ENCODE data around the gene ZBTB17.
A peak's percentile ranks its signal among the peaks of the same experiment; 100 is the strongest.

ZBTB17 gene

DNA sequence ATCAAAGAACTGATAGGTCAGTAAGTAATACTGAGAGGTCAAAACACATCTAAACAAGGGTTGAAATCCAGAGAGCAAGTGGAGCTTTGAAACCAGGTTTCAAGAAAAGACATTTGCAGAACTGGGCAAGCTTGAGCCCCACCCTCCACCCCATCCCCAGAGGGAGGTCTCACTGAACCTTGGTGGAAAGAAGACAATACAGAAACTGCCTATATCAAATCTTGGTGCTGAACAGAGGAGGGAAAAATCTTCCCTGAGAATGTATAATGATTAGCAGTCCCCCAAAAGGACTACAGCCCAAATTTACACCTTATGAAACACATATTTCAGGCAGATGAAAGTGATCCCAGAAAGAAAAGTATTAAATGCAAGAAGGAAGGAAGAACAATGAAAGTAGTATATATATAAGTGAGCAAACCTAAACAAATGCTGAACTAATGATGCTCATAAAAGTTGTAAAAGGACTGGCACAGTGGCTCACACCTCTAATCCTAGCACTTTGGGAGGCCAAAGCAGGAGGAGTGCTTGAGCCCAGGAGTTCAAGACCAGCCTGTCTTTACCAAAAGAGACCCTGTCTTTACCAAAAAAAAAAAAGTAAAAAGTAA is 12.4 kb downstream of the ZBTB17 start:
- H3K36me3 ChIP-seq (ENCODE audit: insufficient read depth, insufficient read length, low read length), result peaks cover 11% of the 10 kb centered on the region
- no peaks in the 10 kb centered on the region for H3K27me3 ChIP-seq (ENCODE audit: insufficient read depth, insufficient read length)
- no peak for DNase-seq (ENCODE audit: low read depth, low spot score)
- no peaks in the 10 kb centered on the region for H3K9me3 ChIP-seq (ENCODE audit: insufficient read depth, low read length)
- H3K4me3 ChIP-seq (ENCODE audit: insufficient read length, low read depth), result no peak overlapping the region
- H3K9ac ChIP-seq (ENCODE audit: insufficient read length, low read depth), result no peak overlapping the region
- peaks cover 7% of the 10 kb centered on the region for H3K4me1 ChIP-seq (ENCODE audit: insufficient read depth, insufficient read length)
- no peak for TF ChIP-seq ZNF274 (IDR thresholded peaks at IDR 0.05; ENCODE audit: low read depth, low read length)
- no peak for TF ChIP-seq YY1 (IDR thresholded peaks at IDR 0.05; ENCODE audit: insufficient read depth, insufficient read length)
- TF ChIP-seq SUZ12 (IDR thresholded peaks at IDR 0.05; ENCODE audit: extremely low read depth, insufficient read depth, insufficient read length), result no peak

GRCh38 chr1:15962671-15963362 is 13.1 kb downstream of the ZBTB17 start:
- Histone ChIP-seq H3K9me3 (ENCODE audit: insufficient read depth, low read length) (no peaks in the 10 kb centered on the region), H3K4me1 (ENCODE audit: insufficient read depth, insufficient read length) (peaks cover 8% of the 10 kb centered on the region), H3K4me3 (ENCODE audit: insufficient read length, low read depth) (no peak overlapping the region), H3K36me3 (ENCODE audit: insufficient read depth, insufficient read length, low read length) (peaks cover 6% of the 10 kb centered on the region), H3K9ac (ENCODE audit: insufficient read length, low read depth) (no peak overlapping the region), H3K27me3 (ENCODE audit: insufficient read depth, insufficient read length) (no peaks in the 10 kb centered on the region)
- no peak for DNase-seq (ENCODE audit: low read depth, low spot score)
- TF ChIP-seq ZNF274 (IDR thresholded peaks at IDR 0.05; ENCODE audit: low read depth, low read length), result no peak
- no peak for TF ChIP-seq SUZ12 (IDR thresholded peaks at IDR 0.05; ENCODE audit: extremely low read depth, insufficient read depth, insufficient read length)
- TF ChIP-seq YY1 (IDR thresholded peaks at IDR 0.05; ENCODE audit: insufficient read depth, insufficient read length), result no peak

DNA sequence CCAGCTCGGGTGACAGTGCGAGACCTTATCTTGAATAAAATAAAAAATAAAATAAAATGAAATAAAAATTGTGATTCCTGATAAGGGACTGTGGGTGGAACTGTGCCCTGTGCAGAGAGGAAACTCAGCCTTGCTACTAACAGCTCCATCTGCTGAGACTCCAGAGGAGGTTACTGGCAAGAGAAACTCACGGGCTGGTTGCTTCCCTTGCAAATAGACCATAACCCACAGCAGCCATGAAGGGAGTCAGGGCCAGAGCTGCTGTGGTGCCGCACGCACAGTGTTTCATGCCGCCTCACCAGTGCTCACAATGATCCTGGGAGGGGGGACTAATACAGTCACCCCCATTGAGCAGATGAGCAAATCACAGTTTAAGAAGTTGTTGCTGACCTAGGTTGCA is 13.7 kb downstream of the ZBTB17 start:
- peaks cover 8% of the 10 kb centered on the region for H3K4me1 ChIP-seq (ENCODE audit: insufficient read depth, insufficient read length)
- peak overlapping the region; percentile 17 for H3K9ac ChIP-seq (ENCODE audit: insufficient read length, low read depth)
- peaks cover 8% of the 10 kb centered on the region for H3K36me3 ChIP-seq (ENCODE audit: insufficient read depth, insufficient read length, low read length)
- DNase-seq (ENCODE audit: low read depth, low spot score), result no peak
- no peak for TF ChIP-seq SUZ12 (IDR thresholded peaks at IDR 0.05; ENCODE audit: extremely low read depth, insufficient read depth, insufficient read length)
- TF ChIP-seq YY1 (IDR thresholded peaks at IDR 0.05; ENCODE audit: insufficient read depth, insufficient read length), result no peak
- TF ChIP-seq ZNF274 (IDR thresholded peaks at IDR 0.05; ENCODE audit: low read depth, low read length), result no peak
- H3K4me3 ChIP-seq (ENCODE audit: insufficient read length, low read depth), result no peak overlapping the region
- no peaks in the 10 kb centered on the region for H3K9me3 ChIP-seq (ENCODE audit: insufficient read depth, low read length)
- no peaks in the 10 kb centered on the region for H3K27me3 ChIP-seq (ENCODE audit: insufficient read depth, insufficient read length)

DNA sequence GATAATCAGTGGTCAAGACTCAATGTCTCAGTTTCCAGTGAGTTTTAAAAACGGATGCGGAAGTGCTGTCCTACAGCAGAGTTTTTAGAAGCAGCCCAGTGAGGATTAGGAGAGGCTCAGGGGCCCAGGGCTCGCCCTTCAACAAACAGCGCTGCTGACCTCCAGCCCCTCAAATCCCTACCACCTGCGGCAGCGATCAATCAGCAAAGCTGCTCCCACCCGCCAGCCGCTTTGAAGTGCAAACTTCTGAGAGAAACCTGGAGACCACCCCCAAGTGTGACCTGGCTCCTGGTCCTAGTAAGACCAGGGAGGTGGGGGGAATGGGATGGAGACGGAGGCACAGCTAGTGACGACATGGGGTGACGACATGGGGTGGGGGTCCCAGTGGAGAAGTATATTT is 14.4 kb downstream of the ZBTB17 start:
- Histone ChIP-seq H3K4me1 (ENCODE audit: insufficient read depth, insufficient read length) (peaks cover 8% of the 10 kb centered on the region), H3K27me3 (ENCODE audit: insufficient read depth, insufficient read length) (no peaks in the 10 kb centered on the region), H3K9me3 (ENCODE audit: insufficient read depth, low read length) (no peaks in the 10 kb centered on the region), H3K36me3 (ENCODE audit: insufficient read depth, insufficient read length, low read length) (peaks cover 6% of the 10 kb centered on the region), H3K9ac (ENCODE audit: insufficient read length, low read depth) (no peak overlapping the region), H3K4me3 (ENCODE audit: insufficient read length, low read depth) (no peak overlapping the region)
- TF ChIP-seq SUZ12 (IDR thresholded peaks at IDR 0.05; ENCODE audit: extremely low read depth, insufficient read depth, insufficient read length), result no peak
- TF ChIP-seq ZNF274 (IDR thresholded peaks at IDR 0.05; ENCODE audit: low read depth, low read length), result no peak
- no peak for DNase-seq (ENCODE audit: low read depth, low spot score)

DNA sequence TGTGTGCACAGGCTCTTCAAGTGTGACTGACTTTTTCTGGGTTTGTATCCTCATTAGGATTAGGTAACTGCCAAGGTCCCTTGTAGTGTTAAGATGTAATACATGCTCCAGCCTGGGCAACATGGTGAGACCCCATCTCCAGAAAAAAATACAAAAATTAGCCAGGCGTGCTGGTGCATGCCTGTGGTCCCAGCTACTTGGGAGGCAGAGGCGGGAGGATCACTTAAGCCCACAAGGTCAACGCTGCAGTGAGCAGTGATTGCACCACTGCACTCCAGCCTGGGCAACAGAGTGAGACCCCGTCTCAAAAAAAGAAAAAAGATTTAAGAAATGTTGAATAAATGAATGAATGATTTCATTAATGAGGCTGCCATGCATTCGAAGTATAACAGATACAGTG is 15.1 kb downstream of the ZBTB17 start:
- no peak overlapping the region for H3K9ac ChIP-seq (ENCODE audit: insufficient read length, low read depth)
- peaks cover 8% of the 10 kb centered on the region for H3K4me1 ChIP-seq (ENCODE audit: insufficient read depth, insufficient read length)
- TF ChIP-seq YY1 (IDR thresholded peaks at IDR 0.05; ENCODE audit: insufficient read depth, insufficient read length) (no peak), SUZ12 (IDR thresholded peaks at IDR 0.05; ENCODE audit: extremely low read depth, insufficient read depth, insufficient read length) (no peak), ZNF274 (IDR thresholded peaks at IDR 0.05; ENCODE audit: low read depth, low read length) (no peak)
- H3K27me3 ChIP-seq (ENCODE audit: insufficient read depth, insufficient read length), result no peaks in the 10 kb centered on the region
- H3K9me3 ChIP-seq (ENCODE audit: insufficient read depth, low read length), result no peaks in the 10 kb centered on the region
- peaks cover 4% of the 10 kb centered on the region for H3K36me3 ChIP-seq (ENCODE audit: insufficient read depth, insufficient read length, low read length)
- DNase-seq (ENCODE audit: low read depth, low spot score), result no peak
- no peak overlapping the region for H3K4me3 ChIP-seq (ENCODE audit: insufficient read length, low read depth)

- Histone ChIP-seq H3K9me3 (ENCODE audit: insufficient read depth, low read length) (no peaks in the 10 kb centered on the region), H3K36me3 (ENCODE audit: insufficient read depth, insufficient read length, low read length) (peaks cover 4% of the 10 kb centered on the region), H3K27me3 (ENCODE audit: insufficient read depth, insufficient read length) (no peaks in the 10 kb centered on the region), H3K9ac (ENCODE audit: insufficient read length, low read depth) (no peak overlapping the region), H3K4me3 (ENCODE audit: insufficient read length, low read depth) (no peak overlapping the region), H3K4me1 (ENCODE audit: insufficient read depth, insufficient read length) (peaks cover 8% of the 10 kb centered on the region)
- TF ChIP-seq YY1 (IDR thresholded peaks at IDR 0.05; ENCODE audit: insufficient read depth, insufficient read length), result no peak
- TF ChIP-seq ZNF274 (IDR thresholded peaks at IDR 0.05; ENCODE audit: low read depth, low read length), result no peak
- DNase-seq (ENCODE audit: low read depth, low spot score), result no peak
Measured at GRCh38 chr1:15959827-15960446, 16.0 kb downstream of the ZBTB17 start.

- peaks cover 5% of the 10 kb centered on the region for H3K36me3 ChIP-seq (ENCODE audit: insufficient read depth, insufficient read length, low read length)
- H3K9me3 ChIP-seq (ENCODE audit: insufficient read depth, low read length), result no peaks in the 10 kb centered on the region
- H3K27me3 ChIP-seq (ENCODE audit: insufficient read depth, insufficient read length), result no peaks in the 10 kb centered on the region
- TF ChIP-seq YY1 (IDR thresholded peaks at IDR 0.05; ENCODE audit: insufficient read depth, insufficient read length), result no peak
- no peak for TF ChIP-seq SUZ12 (IDR thresholded peaks at IDR 0.05; ENCODE audit: extremely low read depth, insufficient read depth, insufficient read length)
- no peak for TF ChIP-seq ZNF274 (IDR thresholded peaks at IDR 0.05; ENCODE audit: low read depth, low read length)
- H3K9ac ChIP-seq (ENCODE audit: insufficient read length, low read depth), result no peak overlapping the region
- H3K4me1 ChIP-seq (ENCODE audit: insufficient read depth, insufficient read length), result peaks cover 8% of the 10 kb centered on the region
- DNase-seq (ENCODE audit: low read depth, low spot score), result no peak
- no peak overlapping the region for H3K4me3 ChIP-seq (ENCODE audit: insufficient read length, low read depth)
Measured at GRCh38 chr1:15959424-15959823, 16.5 kb downstream of the ZBTB17 start.

All from NT2/D1 (cell line).